OCI-LY7 (cell line): ENCODE data around the gene SLAMF8.

ENCODE experiments used
- CTCF ChIP-seq: fragments of 200-600 bp; sonication (generic); conservative IDR thresholded peaks from 2 replicates; pipeline ENCODE4 v1.5.1; 2014; ENCODE audit warnings: mild to moderate bottlenecking, antibody characterized with exemption, low read length, moderate library complexity, mixed read lengths
- EZH2phosphoT487 ChIP-seq: fragments of 200-600 bp; sonication (generic); IDR thresholded peaks from 2 replicates; pipeline ENCODE4 v1.6.1; 2018; ENCODE audit warnings: low read depth, borderline replicate concordance, mild to moderate bottlenecking, mixed run types, antibody characterized with exemption, low read length, moderate library complexity, mixed read lengths

GRCh38 chr1:159838715-159839114 is 12.0 kb downstream of the SLAMF8 start:
- TF ChIP-seq CTCF (no peak), EZH2phosphoT487 (no peak)
